ENCODE measurements around the gene C2orf78.
A peak's percentile ranks its signal among the peaks of the same experiment; 100 is the strongest.
"Not testable (repeated sequence)": the region's sequence is repeated elsewhere in the genome, so short reads cannot be mapped to it uniquely, and the experiment has no call there.

C2orf78 gene

DNA sequence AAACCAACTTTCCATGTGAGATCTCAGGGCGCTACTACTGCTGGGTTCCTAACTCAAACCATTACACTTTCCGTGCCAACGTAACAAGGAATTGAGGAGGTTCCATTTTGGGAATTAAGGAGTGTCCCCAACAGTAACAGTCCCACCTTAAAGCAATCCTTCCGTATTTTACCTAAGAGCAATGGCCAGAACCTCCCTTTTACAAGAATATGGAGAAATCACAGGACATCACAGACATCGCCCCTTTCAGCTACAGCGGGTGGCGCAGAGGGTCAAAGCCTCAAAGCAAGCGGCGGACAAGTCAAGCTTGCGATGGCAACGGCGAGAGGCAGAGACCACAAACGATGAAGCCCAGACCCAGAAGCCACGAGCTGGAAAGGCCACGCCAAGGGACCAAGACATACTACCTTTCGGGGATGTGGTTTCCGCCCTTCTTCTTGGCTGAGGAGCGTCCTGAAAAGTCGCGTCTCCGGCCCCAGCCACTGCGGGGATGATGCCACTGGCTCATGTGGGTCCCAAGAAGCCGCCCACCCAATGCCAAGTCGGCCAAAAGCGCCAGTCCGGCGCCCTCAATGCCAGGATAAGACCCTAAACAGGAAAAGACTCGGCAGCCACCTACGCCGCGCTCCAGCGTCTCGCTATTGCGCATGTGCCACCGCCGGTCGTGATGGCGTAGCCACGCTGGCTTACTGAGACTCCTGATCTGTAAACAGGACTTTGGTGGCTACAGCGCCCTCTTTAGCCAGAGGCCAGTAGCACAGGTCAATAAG is 4.3 kb upstream of the C2orf78 start, which contains the start of gene DUSP11:
DUSP11 (minus strand) TSS at position 637 of the 770 bp plus-strand sequence; CDS start at position 508, 129 bp downstream.
- DNase-seq, result peak; percentile 94

DNA sequence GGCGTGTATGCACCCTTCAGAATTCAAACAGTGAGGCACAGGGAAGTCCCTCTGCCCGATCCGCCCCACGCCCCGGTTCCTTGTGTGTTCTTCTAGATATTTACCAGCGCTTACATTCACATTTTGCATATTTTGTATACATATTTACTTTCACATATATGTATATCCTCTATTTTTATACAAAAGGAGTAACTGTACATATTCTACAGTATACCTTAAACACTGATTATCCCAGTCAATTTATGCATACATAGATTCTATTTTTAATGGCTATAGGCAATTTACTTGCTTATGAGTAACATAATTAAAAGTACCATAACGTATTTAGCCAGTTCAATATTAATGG is 3.8 kb upstream of the C2orf78 start:
- no peak for DNase-seq

DNA sequence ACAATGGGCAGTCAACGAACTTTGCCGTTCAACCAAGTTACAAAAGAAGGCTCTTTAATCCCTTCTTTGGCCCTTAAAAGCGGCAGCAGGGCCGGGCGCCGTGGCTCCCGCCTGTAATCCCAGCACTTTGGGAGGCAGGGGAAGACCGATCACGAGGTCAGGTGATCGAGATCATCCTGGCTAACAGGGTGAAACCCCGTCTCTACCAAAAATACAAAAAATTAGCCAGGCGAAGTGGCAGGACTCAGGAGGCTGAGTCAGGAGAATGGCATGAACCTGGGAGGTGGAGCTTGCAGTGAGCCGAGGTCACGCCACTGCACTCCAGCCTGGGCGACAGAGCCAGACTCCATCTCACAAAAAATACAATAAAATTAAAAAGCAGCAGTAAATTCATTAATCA is 581 bp upstream of the C2orf78 start:
- DNase-seq, result not testable (repeated sequence)

DNA sequence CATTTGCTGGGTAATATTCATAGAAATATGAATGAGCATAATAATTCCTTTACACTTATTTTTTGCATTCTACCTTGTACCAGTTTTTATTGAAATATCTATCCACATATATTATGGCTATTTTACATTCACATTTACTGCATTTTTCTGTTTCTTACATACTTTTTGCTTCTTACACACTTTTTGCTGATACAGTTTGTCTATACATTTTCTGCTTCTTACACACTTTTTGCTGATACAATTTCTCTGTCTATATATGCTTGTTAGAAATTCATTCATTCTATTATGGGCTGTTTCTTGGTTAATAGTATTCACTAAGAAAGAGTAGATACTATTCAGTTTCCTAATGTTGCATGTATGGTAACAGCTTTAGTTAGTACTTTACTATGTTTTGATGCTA is 27.9 kb downstream of the C2orf78 start:
- no peak for DNase-seq

DNA sequence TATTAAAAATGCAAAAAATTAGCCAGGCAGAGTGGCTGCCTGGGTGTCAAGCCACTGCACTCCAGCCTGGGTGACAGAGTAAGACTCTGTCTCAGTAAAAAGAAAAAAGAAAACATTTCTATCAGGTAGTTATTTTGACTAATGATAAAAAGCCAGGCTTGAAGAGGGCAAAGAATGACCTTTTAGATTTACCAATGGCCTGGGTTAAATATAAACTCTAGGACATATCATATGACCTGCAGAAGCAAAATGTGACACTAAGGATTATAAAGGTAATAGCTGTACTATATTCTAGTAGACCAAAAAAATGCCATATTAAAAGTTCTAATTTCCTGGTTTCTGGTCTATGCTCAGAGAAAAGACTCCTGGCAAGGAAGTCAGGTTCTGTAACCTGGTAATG is 28.7 kb downstream of the C2orf78 start:
- DNase-seq, result no peak

DNA sequence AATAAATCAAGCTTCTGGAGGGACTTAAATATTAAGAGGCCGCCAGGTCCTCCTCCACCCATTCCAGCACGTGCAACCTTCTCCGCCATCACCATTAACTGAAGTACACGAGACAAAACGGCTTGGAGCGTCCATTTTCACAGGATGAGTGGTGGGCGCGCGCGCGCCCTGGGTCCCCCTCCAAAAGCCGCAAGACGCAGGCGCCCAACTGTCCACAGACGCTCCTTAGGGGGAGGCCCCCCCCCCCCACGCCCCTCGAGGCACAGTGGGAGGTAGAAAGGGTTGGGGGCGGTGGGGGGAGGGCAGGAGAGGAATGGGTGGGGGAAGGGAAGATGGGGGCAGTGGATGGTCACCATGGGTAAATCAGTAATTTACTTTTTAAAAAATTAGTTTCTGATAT is 34.3 kb downstream of the C2orf78 start:
- no peak for DNase-seq

DNA sequence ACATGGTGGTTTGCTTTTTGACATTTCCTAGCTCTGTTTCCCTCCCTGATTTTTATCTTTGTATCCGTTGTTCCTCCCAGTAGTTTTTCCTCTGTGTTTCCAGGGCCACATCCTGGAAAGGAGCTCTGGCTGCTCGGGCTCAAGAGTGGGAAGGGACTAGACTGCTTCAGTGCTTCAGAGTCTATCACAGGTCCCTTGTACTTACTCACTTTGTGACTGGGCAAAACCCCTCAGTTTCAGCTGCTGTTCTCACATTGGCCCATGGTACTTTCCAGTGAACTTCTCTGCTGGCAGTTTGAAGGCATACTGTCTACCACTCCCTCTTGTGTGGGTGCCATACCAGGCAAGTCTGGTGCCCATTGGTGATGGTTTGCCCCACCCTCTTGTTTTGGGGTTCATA is 37.2 kb downstream of the C2orf78 start:
- no peak for DNase-seq

DNA sequence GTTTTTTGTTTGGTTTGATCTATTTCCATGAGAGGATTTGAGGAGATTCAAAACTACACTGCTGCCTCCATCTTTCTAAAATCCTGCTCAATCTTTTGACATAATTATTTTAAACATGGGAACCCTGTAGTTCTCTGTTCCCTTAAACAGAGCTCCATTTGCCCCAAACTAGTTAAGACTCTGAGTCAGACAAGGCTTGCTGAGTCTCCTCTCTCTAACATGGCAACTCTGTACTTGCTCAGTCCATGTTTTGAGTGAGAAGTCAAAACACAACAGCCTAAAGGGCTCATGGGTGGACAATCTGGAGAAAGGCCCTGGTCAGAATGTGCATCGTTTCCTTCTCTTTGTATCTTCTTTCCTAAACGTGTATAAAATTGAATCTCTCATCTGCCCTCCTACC is 37.7 kb downstream of the C2orf78 start:
- no peak for DNase-seq

DNA sequence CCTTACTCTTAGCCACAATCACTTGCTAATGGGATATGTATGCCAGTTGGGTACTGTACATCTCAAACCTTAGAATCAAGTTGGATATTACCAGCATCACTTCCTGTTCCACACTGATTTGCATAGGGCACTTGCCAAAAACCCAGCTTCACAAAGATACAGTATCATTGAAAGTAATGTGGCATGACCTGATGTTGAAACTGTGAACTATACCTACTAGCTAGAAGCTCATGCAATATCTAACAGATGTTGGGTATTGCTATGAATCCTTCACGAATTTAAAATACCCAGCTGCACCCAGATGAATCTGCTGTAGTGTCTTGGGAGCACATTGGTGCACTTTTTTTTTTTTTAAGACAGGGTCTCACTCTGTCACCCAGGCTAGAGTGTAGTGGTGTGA is 38.3 kb downstream of the C2orf78 start:
- no peak for DNase-seq

DNA sequence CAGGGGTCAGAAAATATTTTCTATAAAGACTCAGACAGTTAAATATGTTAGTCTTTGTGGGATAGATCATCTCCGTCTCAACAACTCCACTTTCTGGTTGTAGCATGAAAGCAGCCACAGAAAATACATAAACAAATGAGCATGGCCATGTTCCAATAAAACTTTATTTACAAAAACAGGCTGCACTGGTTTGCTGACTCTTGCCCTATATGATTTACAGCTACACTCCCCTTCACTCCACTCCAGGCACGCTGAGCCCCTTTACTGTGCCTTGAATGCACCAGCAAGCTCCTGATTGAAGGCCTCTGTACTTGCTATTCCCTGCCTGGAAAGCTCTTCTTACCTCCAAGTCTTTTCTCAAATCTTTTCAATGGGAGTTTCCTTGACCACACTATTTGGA is 39.0 kb downstream of the C2orf78 start:
- DNase-seq, result no peak

DNA sequence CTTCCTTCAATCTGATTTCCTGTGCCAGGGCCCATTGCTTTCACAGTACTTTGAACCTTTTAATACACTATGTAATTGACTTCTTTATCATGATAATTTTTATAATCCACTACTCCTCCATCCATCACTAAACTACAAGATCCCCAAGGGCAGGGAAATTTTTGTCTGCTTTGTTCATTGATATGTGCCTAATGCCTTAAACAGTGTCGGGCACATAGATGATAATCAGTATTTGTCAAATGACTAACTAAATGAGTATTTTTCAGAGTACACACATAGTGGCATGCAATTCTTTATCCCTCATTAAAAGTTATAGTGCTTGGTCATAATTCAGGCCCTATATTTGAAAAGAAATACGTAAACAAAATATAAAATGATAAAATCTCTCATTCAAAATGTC is 39.4 kb downstream of the C2orf78 start:
- DNase-seq, result no peak

DNA sequence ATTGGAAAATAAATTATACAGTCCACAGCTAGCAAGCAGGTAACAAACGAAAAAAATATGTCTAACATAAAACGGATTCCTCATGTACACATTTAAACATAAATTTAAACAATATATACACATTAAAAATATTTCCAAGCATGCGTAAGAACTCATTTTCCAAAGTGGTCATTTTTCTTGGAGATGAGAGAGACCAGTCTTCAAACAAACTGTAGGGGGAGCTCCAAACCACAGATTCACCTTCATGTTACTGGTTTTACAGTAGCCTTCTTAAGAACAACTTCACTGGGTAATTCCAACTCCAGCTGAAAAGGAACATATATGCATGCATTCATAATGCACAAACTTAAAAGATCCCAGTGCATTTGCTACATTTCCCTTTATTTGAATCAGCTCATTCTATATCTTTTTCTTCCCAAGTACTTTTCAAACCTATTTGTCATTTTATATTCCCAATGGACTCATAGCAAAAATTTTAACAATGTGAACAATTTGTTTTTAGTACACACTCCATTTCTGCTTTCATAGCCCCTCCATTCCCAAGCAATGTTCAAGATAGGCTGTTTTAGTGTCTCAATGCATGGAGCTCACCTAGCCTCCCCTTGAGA is 40.0 kb downstream of the C2orf78 start:
- DNase-seq, result peak; percentile 14

DNA sequence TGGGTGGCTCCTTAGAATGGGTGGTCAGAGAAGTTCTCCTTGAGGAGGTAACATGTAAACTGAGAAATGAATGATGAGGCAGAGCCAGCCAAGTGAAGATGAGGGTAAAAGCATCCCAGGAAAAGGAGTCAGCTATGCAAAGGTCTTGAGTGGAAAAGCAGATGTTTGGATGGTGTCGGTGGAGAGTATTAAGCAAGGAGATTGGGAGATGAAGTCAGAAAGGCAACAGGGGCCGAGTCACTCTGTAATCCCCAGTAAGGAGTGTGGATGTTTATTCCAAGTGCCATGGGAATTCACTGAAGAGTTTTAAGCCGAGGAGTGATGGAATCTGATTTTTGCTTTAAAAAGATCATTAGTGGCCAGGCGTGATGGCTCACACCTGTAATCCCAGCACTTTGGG is 41.4 kb downstream of the C2orf78 start:
- no peak for DNase-seq

DNA sequence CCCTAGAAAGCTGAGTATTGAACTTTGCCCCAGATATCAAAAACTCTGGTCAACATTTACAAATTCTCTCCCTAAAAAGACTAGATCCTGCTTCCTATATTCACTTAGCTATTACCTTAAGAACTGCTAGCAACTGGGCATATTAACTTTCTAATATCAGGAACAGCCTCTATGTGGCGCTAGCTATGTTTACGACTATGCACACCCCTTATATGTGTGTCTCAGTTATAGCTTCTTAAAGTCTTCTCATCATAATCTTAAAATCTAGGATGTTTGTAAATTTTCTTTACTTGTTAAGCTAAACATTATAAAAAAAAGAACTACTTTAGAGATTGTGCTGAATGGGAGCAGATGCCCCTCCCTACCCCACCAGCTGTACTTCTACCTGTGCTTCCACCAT is 43.0 kb downstream of the C2orf78 start:
- DNase-seq, result peak; percentile 28

DNA sequence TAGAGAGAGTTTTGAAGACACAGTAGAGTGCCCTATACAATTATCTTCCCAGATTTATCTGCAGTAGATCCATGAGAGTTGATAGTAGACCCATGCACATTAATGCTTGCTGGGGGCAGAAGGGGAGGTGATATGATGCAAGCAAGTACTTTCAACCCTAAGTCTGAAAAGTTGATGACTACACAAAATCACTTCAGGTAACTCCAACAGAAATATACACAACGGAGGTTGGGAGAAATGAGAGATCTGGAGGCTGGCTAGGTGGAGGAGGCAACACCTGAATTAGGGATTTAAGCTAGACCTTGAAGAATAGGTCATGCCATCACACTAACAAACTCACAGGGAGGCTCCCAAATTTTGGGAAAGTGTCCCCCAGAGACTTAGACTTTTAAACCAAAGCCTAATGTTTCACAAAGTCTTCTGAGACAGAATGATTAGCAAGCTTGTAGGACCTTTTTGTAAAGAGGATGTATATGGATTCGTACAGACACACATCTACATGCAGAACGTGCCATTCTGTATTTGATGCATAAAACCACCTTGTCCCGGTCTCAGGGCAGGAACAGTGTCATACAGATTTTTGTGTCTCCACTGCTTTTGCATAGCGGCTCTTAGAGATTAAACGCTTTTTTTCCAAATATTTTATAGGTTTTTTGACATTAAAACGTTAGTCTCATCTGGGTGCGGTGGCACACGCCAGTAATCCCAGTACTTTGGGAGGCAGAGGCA is 43.8 kb downstream of the C2orf78 start:
- DNase-seq, result no peak

DNA sequence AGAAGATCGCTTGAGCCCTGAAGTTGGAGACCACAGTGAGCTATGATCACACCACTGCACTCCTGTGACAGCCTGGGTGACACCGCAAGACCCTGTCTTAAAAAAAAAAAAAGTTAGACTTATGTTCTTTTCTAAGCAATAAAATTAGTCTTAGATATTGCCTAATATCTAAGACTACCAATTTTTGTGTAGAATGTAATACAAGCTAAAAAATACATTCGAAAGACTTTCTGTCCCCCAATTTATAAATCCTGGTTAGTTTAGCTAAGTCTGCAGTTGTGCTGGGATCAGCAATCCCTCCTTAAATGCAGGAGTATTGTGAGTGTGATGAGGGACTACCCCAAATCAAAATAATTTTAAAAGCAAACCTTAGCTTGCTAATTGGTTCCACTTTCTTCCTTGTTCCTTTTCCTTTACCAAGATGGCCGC is 44.4 kb downstream of the C2orf78 start:
- no peak for DNase-seq

DNA sequence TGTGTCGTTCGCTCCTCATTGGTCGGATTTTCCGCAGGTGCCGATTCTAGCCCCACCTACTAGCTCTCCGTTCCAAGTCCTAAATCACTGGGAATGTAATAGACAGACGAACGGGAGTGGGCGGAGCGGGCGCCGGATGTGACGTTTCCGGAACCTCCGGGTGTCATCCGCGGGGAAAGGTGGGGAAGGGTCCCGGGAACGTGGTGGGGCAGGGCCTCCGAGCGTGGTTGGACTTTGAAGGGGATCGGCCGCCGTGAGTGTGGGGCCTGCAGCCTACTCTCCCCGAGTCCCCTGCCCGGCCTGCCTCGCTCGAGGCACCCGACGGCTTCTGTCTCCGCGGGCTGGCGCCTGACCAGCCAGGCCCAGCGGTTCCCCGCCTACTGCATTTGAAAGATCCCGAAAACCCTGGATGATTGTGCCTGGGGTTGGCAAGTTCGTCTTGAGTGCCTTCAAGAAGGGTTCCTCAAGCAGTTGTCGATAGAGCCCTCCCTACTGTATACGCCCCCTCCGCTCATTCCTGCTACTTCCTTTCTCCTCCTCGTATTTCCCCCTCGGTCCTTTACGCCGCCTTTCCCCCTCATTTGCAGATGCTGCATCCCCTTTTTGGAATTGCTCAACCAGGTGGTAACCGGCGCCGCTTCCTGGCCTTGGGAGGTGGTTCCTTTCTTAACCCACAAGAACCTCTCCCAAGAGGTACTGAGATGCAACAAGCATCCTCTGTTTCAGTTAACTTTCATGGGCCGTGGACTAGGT is 45.0 kb downstream of the C2orf78 start, which contains the start of gene STAMBP:
STAMBP (plus strand) TSS at position 144 of the 753 bp plus-strand sequence. CDS start 1,896 bp downstream, outside the sequence.
- peak; percentile 90 for DNase-seq

DNA sequence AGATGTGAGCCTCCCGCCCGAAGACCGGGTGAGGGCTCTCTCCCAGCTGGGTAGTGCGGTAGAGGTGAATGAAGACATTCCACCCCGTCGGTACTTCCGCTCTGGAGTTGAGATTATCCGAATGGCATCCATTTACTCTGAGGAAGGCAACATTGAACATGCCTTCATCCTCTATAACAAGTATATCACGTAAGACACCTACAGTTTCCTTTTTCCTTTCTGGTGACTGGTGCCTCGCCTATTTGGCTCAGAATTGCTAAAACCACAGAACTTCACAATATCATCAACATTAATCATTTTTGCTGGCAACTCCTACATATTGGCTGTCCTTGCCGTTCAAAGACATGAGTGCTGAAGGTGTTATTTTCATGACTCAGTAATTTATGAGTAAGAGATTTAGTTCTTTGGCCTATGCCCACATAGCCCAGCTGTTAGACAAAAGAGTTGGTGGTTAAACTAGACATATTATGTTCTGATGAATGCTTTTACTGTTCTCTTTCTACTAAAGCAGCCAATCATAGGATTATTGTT is 47.0 kb downstream of the C2orf78 start:
- DNase-seq, result no peak

DNA sequence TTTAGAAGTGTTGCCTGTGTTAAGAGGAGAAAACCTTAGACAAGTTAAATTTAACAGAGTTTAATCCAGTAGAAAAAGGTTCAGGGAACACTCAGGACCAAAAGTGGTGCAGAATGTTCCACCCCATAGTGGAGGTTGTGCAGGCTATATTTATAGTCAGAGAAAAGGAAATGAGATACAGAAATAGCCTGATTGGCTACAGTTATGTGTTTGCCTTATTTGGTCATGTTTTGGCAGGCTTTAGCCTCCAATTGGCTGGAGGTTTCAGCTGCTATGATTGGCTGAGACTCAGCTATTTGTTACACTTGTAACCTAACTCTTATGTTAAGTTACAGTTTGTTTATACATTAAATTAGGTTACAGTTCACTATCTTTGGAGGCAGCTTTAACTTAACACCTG is 48.9 kb downstream of the C2orf78 start:
- DNase-seq, result no peak

DNA sequence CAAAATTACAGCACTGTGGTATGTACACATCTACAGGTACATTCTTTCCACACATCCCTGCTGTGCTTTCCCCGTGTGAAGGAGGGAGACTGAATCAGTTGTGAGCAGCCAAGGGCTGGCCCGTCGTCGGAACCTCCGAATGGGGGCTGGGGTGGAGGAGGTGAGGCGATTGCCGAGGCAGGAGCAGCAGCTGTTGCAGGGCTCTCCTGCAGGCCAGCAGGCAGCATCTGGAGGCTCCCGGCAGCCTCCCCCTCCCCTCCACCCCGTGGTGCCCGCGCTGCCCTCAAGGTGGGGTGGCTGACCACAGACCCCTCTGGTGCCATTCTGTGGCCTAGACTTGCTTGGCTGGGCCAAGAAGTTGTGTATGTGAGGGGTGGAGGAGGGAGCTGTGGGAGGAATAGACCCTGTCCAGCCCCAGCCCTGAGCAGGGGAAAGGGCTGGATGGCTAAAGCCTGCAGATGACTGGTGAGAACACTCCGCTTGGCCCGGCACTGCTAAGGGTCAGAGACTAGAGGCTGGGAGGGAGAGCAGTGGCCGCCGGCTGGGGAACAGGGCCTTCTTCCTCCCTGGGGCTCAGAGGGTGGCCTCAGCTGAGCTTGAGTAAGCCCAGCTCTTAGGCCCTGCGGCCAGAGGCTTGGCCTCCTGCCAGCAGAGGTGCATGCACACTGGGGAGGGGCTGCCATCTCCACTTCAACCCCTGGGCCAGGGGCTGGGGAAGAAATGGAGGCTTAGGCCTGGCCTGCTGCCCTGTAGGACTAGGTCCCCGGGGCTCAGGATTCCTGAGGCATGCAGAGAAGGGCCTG is 52.4 kb downstream of the C2orf78 start:
- DNase-seq, result no peak

DNA sequence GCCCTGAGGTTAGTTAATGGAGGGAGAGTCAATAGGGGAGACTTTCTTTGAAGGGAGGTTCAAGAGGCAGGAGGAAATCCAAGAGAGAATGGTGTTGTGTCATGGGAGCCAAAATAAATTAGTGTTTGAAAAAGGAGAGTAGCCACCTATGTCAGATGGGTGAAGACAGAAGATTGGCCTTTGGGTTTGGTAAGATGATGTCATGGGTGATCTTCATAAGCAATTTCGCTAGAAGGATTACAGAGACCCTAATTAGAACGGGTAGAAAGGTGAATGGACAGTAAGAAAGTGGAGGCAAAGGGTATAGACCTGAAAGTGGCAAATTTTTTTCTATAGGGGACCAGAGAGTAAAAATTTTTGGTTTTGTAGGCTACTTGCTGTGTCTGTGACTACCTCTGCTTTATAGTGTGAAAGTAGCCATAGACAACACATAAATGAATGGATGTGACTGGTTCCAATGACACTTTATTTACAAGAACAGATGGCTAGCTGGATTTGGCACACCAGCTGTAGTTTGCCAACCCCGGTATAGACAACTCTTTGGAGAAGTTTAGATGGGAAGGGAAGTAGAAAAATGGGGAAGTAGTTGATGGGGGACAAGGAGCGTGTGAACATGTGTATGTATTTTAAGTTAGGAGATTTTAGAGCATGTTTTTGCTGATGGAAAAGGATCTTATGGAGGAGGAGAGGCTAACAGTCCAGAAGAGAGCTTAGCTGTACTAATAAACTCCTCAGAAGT is 54.0 kb downstream of the C2orf78 start:
- DNase-seq, result no peak
